Lower leg skin (tissue), 4 donors: Measurements from ENCODE around the gene NSUN6. TPM values are rescaled to one million over a fixed set of nuclear protein-coding genes. Genes with fewer than 3 reads are reported as not detected.

Source experiments
- DNase-seq, 2 donors: peaks; one replicate each; pipeline ENCODE4 v3.0.0-alpha.2; 2019; ENCODE audit warnings: low spot score in 2 of 2
- H3K4me3 ChIP-seq: fragments of 200-600 bp; sonication (generic); 2 replicates; pipeline ENCODE4 v1.5.1; 2017; ENCODE audit warnings: mild to moderate bottlenecking, low read depth; ENCODE audit not compliant: poor library complexity, severe bottlenecking
- POLR2A ChIP-seq, 2 donors: fragments of 450-650 bp; IDR thresholded peaks; one replicate each; pipeline ENCODE4 v1.6.1; 2016 to 2017; ENCODE audit warnings: antibody characterized with exemption in 2 of 2, mild to moderate bottlenecking in 1 of 2, moderate library complexity in 1 of 2
- WGBS, 2 donors: methylation state at CpG; one replicate each; pipeline ENCODE4 v1.1.5; 2018; 5-methylcytosine and 5-hydroxymethylcytosine counted together
- intact Hi-C: fragments of 100-400 bp; cut with DNase I; formaldehyde crosslinking; loops from one replicate; pipeline ENCODE4 v1.15.0; 2023; ENCODE audit warnings: low total_unique reads
- total RNA-seq, 4 donors: library from RNA; depleted of rRNA; stranded (reverse); fragments of >200 nt; gene quantifications; one replicate each; pipeline ENCODE4 v1.1.0, GENCODE V29; 2016
- TF ChIP-seq, protein P1 (sequence below), 3 donors: fragments of 450-650 bp; IDR thresholded peaks; one replicate each; pipeline ENCODE4 v1.5.1; 2016; ENCODE audit warnings: antibody characterized with exemption in 3 of 3, mild to moderate bottlenecking in 3 of 3, moderate library complexity in 2 of 3

Gene NSUN6
- total RNA-seq, 4 donors from 2014 or later = 5.9 to 12.8 (median 8.6) TPM

DNA sequence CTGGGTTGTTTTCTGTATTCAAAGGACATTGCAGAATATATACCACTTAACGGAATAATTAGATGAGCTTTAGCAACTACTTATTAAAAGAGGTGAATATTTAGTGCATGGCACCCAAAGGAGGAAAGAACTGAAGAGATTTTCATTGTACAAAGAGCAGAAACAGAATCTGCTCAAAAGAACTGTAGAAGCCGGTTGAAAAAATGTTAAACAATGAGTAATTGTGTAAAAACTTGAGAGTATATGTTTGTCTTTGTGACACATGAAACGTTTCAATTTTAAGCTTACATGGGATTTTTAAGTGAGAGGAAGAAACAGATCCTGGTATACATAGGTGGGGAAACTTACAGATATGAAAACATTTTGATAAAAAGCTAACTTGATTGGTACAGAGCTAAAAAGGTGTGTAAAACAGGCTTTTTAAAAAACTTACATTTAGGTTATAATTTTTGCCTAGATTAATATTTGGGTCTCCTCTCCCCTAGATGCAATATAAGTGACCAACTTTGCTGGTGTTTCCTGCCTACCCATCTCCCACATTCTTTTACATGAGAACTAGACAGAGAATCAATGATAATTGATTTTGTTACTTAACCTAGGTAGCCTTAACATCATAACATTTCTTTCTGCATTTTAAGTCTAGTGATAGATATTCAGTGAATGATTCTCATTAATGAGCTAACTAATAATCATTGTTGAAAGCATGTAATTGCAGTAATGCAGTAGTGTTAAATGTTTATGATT is 14.6 kb upstream of the NSUN6 start:
- no peak overlapping the region for H3K4me3 ChIP-seq
- DNase-seq = no peak
- TF ChIP-seq, protein P1, sequence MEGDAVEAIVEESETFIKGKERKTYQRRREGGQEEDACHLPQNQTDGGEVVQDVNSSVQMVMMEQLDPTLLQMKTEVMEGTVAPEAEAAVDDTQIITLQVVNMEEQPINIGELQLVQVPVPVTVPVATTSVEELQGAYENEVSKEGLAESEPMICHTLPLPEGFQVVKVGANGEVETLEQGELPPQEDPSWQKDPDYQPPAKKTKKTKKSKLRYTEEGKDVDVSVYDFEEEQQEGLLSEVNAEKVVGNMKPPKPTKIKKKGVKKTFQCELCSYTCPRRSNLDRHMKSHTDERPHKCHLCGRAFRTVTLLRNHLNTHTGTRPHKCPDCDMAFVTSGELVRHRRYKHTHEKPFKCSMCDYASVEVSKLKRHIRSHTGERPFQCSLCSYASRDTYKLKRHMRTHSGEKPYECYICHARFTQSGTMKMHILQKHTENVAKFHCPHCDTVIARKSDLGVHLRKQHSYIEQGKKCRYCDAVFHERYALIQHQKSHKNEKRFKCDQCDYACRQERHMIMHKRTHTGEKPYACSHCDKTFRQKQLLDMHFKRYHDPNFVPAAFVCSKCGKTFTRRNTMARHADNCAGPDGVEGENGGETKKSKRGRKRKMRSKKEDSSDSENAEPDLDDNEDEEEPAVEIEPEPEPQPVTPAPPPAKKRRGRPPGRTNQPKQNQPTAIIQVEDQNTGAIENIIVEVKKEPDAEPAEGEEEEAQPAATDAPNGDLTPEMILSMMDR (IDR thresholded peaks at IDR 0.05) = no peak
- TF ChIP-seq POLR2A (IDR thresholded peaks at IDR 0.05) = no peak
- WGBS, 2 donors = 51 to 70% methylated on average over 3 of the region's 3 CpGs
- intact Hi-C loops = no loop called here

DNA sequence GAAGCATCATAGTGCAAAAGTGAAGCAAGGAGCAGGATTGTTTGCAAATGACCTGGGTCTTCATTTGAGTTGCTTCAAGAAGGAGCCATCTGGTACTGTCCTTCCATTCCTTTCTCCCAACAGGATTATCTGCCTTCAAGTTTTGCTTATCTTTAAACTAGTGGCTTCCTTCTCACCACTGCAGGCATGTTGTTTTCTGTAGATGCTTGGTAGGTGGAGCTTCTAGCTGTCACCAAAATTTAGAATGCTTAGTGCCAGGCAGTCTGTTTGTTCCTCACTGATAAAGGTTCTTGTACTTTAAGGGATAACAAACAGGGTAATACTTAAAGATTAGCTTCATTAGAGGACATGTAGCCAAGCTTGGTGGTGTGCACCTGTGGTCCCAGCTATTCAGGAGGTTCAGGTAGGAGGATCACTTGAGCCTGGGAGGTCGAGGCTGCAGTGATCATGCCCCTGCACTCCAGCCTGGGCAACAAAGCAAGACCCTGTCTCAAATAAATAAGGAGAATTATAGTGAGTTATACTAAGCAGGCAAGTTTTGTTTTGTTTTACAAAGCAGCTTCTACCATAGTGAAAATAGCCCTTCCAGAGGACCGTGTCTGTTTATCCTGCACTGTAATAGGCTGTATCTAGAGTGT is 13.6 kb upstream of the NSUN6 start:
- DNase-seq = no peak

GRCh38 chr10:18660816-18661431 is 9.5 kb upstream of the NSUN6 start:
- TF ChIP-seq, protein P1 (IDR thresholded peaks at IDR 0.05) = no peak
- TF ChIP-seq POLR2A (IDR thresholded peaks at IDR 0.05) = no peak
- no peak overlapping the region for H3K4me3 ChIP-seq
- 85 to 88% methylated on average over 19 of the region's 19 CpGs for WGBS, 2 donors
- intact Hi-C loops = no loop called here
- no peak for DNase-seq

More for the DNA sequence above, 13.6 kb upstream of the NSUN6 start:
- TF ChIP-seq POLR2A (IDR thresholded peaks at IDR 0.05) = no peak
- TF ChIP-seq, protein P1 (IDR thresholded peaks at IDR 0.05) = no peak
- no peak overlapping the region for H3K4me3 ChIP-seq
- intact Hi-C loops = no loop called here
- WGBS, 2 donors = 95 to 98% methylated on average over 2 of the region's 2 CpGs

DNA sequence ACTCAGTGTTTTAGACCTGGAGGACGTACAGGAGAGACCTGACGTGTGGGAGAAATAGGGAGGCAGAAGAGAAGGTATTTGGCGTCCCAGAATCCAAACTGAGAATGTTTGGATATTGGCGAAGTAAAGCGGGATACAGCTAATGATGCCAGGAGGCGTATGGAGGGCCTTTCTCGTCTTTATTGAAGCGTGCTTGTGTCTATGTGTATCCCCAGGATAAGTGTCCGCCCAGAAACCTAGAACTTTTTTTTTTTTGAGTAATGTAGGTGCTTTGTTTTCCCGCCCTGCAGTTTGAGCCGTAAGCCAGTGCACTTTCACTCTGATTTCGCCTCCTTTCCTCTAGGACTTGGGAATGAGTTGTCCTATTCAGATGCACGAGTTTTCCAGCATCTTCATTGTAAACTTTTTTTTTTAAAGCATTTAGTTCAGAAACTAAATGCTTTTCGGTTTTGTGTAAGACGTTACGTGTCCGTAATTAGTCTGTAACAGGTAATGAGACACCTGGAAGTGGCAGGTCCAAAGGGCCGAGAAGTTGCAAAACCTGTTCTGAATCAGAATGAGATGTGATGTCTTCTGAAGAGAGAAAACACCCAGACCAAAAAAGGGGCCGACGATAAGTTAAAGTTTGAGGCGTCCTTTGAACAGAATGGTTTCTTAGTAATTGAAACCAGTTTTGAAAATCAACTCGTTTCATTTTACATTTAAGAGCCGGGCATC is 8.6 kb upstream of the NSUN6 start:
- 0 to 1% methylated on average over 23 of the region's 23 CpGs for WGBS, 2 donors
- intact Hi-C loops = no loop called here
- no peak for TF ChIP-seq POLR2A (IDR thresholded peaks at IDR 0.05)
- TF ChIP-seq, protein P1 (IDR thresholded peaks at IDR 0.05) = no peak
- peak overlapping the region; percentile 97 for H3K4me3 ChIP-seq
- DNase-seq = no peak

GRCh38 chr10:18659125-18659818 is 7.9 kb upstream of the NSUN6 start, which contains the start of gene ARL5B:
Gene ARL5B (plus strand): TSS chr10:18659431. CDS start chr10:18659638, 207 bp downstream.
- peak in 1 of 2 donors; percentile 2 for TF ChIP-seq POLR2A (IDR thresholded peaks at IDR 0.05)
- TF ChIP-seq, protein P1 (IDR thresholded peaks at IDR 0.05) = no peak
- 0 to 1% methylated on average over 42 to 48 of the region's 72 CpGs for WGBS, 2 donors
- intact Hi-C loops = no loop called here
- DNase-seq = peak; percentile 97 to 100
- H3K4me3 ChIP-seq = peak within 1 kb of the TSS; percentile 97
